GM19452 (cell line): ENCODE data around the gene FAM20C.
"Not testable (repeated sequence)": the region's sequence is repeated elsewhere in the genome, so short reads cannot be mapped to it uniquely, and the experiment has no call there.

ENCODE experiments used
- ATAC-seq: cut with Tn5 transposase; IDR thresholded peaks from one replicate; pipeline ENCODE4 v1.9.1; 2021; ENCODE audit not compliant: unreplicated experiment

FAM20C gene

GRCh38 chr7:255721-256361, 63.5 kb downstream of the FAM20C start:
- no peak for ATAC-seq

GRCh38 chr7:256461-256940, 64.1 kb downstream of the FAM20C start:
- no peak for ATAC-seq

- ATAC-seq = no peak
Observed at GRCh38 chr7:256981-257646, 64.7 kb downstream of the FAM20C start.

GRCh38 chr7:257647-257992, 65.2 kb downstream of the FAM20C start:
- no peak for ATAC-seq

GRCh38 chr7:258476-259190, 66.3 kb downstream of the FAM20C start:
- ATAC-seq = no peak

GRCh38 chr7:259191-259505, 66.8 kb downstream of the FAM20C start:
- no peak for ATAC-seq

- no peak for ATAC-seq
Observed at GRCh38 chr7:259751-260405, 67.5 kb downstream of the FAM20C start.

GRCh38 chr7:260441-261281, 68.3 kb downstream of the FAM20C start:
- ATAC-seq = no peak

- ATAC-seq = no peak
Observed at GRCh38 chr7:261341-262250, 69.2 kb downstream of the FAM20C start.

GRCh38 chr7:262251-262572, 69.8 kb downstream of the FAM20C start:
- ATAC-seq = no peak

- ATAC-seq = not testable (repeated sequence)
Observed at GRCh38 chr7:262631-263311, 70.4 kb downstream of the FAM20C start.

- not testable (repeated sequence) for ATAC-seq
Observed at GRCh38 chr7:263483-264351, 71.3 kb downstream of the FAM20C start.

- ATAC-seq = no peak
Observed at GRCh38 chr7:264541-265191, 72.3 kb downstream of the FAM20C start.

- no peak for ATAC-seq
Observed at GRCh38 chr7:265192-265997, 73.0 kb downstream of the FAM20C start.

- ATAC-seq = no peak
Observed at GRCh38 chr7:265998-266850, 73.9 kb downstream of the FAM20C start.
